NCI-H345 (cell line): ENCODE data around the gene ADGRD1.

Experiments used
- DNase-seq: peaks from one replicate; lab custom pipeline; 2025; lab: John Stamatoyannopoulos, UW

The ADGRD1 gene

DNA sequence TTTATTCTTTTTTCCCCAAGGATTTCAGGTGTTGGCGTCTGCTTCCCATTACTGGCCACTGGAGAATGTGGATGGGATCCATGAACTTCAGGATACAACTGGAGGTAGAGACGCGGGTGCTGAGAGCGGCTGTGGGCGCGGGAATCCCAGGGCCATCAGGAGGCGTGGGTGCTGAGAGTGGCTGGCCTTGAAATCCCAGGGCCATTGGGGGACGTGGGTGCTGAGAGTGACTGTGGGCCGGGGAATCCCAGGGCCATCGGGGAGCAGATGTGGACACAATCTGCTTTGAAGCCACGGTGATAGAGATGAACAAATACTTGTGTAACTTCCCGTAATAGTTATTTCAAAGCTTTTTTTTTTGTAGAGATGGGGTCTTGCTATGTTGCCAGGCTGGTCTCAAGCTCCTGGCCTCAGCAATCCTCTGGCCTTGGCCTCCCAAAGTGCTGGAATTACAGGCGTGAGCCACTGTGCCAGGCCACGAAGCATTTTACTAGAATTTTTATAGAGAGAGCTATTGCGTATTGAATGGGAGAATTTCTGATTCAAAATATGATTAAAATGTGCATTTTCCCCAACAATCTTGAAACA is 12.8 kb downstream of the ADGRD1 start:
- no peak for DNase-seq

DNA sequence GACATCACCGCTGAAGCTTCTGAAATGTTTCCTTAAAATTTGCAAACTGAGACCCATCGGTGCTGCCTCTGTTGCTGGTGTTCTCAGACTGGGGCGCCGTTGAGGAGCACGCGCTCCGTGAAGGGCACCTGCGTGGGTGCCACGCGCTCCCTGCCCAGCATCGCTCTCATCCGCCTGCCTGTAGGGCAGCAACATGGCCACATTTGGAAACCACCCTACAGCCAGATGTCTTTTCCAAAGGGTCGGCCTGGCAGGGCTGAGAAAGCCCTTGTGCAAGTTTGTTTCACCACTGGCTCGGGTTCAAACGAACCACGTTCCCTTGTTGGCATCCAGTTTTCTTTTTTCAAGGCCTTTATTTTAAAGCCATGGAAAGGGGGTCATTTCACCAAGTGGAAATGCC is 13.9 kb downstream of the ADGRD1 start:
- no peak for DNase-seq

DNA sequence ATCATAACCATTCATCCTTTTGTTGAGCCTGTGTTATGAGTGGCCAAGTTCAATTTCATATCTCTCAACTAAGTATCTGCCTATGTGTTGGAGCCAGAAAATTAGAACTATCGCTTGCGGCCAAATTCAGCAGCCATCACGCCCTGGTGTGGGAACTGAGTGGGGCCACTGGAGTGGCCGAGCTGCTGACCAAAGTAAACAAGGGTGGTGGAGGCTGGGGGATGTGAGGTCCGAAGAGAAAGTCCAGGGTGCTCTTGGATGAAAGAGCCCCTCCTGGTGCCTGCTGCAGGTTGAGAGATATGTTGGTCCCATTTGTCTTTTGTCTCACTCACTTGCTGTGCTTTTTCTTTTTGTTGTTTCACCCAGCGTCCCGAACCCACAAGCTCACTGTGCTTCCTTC is 14.9 kb downstream of the ADGRD1 start:
- no peak for DNase-seq

DNA sequence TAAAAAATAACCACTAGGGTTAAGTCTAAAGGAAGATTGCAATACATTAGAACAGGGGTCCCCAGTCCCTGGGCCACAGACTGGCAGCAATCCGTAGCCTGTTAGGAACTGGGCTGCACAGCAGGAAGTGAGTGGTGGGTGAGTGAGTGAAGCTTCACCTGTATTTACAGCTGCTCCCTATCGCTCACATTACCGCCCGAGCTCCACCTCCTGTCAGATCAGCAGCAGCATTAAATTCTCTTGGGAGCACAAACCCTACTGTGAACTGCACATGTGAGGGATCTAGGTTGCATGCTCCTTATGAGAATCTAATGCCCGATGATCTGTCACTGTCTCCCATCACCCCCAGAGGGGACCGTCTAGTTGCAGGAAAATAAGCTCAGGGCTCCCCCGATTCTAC is 15.5 kb downstream of the ADGRD1 start:
- no peak for DNase-seq

GRCh38 chr12:130970165-130970907 is 16.6 kb downstream of the ADGRD1 start:
- DNase-seq, result no peak

- DNase-seq, result no peak
Measured at GRCh38 chr12:130970908-130971233, 17.2 kb downstream of the ADGRD1 start.

GRCh38 chr12:130971925-130972585 is 18.3 kb downstream of the ADGRD1 start:
- DNase-seq, result no peak

DNA sequence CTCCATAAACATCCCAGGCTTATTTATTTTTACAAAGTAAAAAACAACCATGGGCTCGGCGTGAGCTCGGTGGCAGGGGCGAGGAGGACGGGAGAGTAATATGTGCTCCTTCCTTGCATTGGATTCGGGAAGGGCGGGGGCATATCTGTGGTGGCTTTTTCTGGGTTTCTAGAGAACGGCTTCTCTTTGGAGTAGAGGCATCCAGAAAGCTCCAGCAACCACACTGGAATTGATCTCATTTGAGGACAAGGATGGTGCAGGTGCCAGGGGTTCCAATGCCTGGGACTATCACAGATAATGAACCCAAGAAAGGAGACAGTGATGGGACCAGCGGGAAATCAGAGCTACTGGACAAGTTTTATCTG is 18.9 kb downstream of the ADGRD1 start:
- no peak for DNase-seq

DNA sequence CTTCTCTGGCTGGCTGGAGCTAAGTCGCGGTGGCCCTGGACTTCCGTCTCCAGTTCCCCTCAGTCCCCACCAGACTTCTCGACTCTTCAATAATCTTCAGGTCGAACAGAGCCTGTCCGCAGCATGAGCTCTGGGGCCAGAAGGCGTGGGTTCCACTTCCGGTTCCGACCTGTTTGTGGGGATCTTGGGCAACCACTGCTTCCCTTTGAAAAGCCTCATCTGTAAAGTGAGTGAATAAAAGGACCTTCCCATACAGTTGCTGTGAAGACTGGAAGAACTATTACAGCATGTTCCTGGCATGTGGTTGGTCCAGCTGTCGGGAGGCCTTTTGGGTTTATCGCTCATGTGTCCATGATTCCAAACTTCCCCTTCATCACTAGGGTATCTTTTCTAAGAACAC is 19.4 kb downstream of the ADGRD1 start:
- DNase-seq, result no peak

DNA sequence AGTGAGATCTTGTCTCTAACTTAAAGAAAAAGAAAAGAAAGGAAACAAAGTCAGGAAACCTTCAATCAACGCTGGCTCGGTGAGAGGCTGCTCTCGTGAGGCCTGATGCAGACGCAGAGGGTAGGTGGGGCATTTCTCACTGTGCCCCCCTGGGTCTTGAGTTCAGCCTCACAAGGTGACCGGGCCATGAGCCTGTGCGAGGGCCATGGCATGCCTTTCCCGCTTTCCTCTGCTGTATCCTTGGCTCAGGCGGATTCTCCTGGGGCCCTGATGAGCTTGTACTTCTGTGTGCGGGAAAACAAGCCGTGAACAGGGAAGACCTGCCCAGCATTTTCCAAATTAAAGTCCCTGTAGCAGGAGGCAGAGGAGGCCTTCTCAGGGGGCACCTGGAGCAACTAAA is 20.2 kb downstream of the ADGRD1 start:
- no peak for DNase-seq

- no peak for DNase-seq
Measured at GRCh38 chr12:130975116-130975515, 21.4 kb downstream of the ADGRD1 start.

- DNase-seq, result no peak
Measured at GRCh38 chr12:130976171-130976720, 22.5 kb downstream of the ADGRD1 start.

DNA sequence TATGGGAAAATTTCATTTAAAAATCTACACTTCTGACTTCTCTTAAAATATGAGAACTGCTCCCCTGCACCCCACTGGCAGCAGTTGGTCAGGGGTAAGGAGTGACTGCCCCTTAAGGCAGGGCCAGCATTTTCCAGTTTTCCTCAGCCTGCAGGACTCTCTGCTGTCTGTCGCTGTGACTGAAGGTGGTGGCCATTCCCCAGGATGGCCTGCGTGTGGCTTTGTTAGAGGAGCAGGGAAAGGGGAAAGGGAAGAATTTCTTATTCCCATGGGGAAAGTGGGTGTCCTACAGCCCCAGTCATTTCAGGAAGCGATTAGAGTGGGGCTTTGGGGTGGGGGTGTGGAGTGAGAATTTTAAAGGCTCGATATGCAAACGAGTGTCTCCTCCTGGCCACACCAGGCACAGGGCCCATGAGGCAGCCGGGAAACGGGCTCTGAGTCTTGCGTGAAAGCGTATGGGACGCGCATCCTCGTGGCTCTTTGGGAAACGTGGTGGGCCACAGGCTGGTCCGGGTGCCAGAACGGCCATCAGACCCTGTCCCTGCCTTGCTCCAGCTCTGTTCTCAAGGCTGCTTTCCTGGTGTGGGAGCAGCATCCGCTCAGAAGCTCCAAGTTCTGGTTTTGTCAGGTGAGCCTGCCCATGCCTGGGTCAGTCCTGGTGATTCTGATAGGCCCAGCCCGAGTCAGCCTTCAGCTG is 23.5 kb downstream of the ADGRD1 start:
- DNase-seq, result no peak

DNA sequence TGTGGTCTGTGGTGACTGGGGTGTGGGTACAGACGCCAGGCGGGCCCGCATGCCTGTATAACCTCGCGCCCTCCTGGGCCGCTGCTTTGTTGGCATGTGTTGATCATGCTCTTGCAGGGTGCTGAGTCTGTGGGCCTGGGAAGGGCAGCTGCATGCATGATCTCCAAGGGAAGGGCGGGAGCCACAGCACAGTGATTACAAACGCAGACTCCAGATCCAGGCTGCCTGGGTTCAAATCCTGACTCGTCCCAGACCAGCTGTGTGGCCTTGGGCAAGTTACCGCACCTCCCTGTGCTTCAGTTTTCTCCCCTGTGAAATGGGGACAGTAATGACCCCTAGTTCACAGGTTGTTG is 24.0 kb downstream of the ADGRD1 start:
- DNase-seq, result no peak

DNA sequence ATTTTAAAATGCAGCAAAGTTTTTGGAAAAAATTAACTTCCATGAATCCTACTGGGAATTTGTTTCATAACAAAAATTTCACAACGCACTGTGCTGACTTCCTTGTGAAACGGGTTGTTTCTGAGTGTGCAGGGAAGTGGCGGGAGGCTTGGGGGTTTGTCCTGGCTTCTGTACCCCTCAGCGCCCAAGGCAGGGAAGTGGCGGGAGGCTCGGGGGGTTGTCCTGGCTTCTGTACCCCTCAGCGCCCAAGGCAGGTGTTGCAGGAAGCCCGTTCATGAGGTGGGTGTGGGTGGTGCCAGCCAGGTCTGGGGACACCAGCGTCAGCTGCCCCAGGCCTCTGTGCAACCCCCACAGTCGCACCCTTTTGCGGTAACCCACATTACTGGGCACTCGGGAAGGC is 25.1 kb downstream of the ADGRD1 start:
- DNase-seq, result no peak

DNA sequence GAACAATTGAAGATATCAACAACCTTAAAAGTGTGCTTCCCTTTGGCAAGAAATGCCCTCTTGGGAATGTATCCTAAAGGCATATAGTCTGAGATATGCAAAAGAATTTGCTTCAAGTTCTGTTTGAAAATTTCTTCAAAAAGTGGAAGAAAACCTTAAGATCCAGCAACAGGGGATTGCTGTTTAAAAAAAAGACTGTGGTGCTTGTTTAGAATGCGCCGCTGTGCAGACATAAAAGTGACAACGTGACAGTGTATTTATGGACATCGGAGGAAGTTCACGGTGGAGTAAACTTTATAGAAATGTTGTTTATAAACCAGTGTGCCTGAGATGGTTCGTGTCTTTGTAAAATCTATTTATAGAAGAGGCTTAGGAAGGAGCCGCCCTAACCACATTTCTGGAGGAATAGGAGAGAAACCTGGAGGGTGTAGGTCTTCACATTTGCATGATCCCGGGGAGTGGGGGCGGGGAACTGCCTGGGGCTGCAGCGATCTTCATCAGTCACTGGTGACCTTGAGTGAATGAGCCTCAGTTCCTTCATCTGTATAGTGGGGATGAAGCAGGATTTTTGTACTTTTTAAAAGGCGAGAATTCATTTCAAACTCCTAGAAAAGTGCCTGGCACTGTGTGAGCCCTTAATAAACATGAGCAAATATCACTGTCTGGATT is 27.5 kb downstream of the ADGRD1 start:
- DNase-seq, result no peak

DNA sequence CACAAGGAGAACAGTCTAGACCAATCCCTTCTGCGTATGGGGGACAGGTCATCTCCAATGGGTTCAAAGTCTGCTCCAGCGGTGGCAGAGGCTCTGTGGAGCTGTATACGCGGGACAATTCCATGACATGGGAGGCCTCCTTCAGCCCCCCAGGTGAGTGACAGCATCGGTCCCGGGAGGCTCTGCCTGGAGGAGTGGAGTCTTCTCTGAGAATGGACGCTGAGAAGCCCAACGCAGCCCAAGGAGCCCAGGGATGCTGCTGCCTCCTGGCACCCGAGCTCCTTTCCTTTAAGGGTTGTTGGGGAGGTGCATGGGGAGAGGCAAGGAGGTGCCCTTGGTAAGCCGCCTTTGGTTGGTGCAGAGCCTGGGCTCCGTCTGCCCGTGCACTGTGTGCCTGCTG is 28.2 kb downstream of the ADGRD1 start:
- DNase-seq, result no peak

- DNase-seq, result no peak
Measured at GRCh38 chr12:130982565-130983225, 29.0 kb downstream of the ADGRD1 start.

DNA sequence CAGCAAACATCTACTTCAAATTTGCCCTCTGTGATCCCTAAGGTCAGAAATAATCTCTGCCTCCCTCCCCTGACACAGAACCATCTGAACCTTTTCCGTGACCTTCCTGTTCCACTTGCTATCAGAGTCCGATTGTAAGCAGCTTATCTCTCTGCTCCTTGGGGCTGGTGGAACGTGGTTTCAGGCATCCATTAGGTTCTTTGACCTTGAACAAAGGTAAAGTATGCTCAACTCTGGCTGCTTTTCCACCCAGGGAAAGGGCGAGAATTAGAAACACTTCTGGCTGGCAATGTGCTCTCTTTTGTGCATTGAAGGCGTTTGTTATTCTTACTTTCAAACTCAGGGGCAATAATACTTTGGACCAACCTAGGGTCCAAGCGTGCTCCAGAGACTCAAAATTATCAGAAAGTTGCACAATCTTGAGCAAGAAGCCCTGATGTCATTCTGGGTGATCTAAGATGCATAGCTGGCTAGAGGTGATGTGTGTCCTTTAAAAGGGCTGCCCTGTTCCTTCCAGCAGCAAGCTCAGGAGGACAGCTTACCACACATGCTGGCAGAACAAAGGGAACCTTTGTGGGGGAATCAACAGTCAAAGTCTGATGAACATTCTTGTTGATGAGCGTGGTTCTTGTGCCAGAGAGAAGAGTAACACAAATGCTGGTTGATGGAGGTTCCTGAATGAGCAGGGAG is 29.8 kb downstream of the ADGRD1 start:
- no peak for DNase-seq

DNA sequence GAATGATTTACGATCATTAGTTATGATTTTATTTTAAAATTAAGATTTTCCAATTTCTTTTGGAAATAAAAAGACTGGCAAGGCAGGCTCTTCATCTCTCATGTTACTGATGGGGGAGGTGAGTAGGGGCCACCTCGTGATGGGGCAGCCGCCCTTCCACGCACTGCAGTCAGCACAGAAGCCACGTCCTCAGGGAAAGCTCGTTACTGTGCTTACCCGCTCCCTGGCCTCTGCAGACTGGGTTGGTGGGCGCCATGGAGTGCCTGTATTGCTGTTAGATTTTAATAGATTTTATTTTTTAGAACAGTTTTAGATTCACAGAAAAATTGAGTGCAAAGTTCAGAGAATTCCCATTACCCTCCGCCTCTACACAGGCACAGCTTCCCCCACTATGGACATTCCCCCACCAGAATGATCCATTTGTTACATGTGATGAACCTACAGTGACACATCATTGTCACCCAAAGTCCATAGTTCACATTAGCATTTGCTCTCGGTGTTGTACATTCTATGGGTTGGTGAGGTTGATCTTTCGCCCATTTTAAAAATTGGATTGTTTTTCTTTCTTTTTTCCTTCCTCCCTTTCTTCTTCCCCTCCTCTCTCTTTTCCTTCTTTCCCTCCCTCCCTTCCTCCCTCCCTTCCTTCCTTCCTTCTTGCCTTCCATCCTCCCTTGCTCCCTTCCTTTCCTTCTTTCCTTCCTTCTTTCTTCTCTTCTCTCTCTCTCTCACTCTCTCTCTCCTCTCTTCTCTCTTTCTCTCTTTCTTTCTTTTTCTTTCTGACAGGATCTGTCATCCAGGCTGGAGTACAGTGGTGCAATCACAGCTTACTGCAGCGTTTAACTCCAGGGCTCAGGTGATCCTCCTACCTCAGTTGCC is 30.7 kb downstream of the ADGRD1 start:
- no peak for DNase-seq
